ENCODE measurements around the gene PANK4. TPM values are rescaled to one million over a fixed set of nuclear protein-coding genes. Genes with fewer than 3 reads are reported as not detected.

The PANK4 gene
- total RNA-seq, 1 donor from 2014 or later: 46.4 TPM

- intact Hi-C loops (cut with DNase I): no loop called here
- ATAC-seq: peak; percentile 38
- DNase-seq (ENCODE audit: missing footprints): no peak
These were observed 51.4 kb downstream of the PANK4 start for GRCh38 chr1:2474933-2475371.

- DNase-seq (ENCODE audit: missing footprints) (no peak), ATAC-seq (no peak)
- intact Hi-C loops (cut with DNase I): no loop called here
These were observed 52.1 kb downstream of the PANK4 start for GRCh38 chr1:2474104-2474844.

GRCh38 chr1:2473198-2473597, 53.2 kb downstream of the PANK4 start:
- ATAC-seq: no peak
- intact Hi-C loops (cut with DNase I): no loop called here

GRCh38 chr1:2472561-2473177, 53.7 kb downstream of the PANK4 start:
- intact Hi-C loops (cut with DNase I): no loop called here
- ATAC-seq (no peak), DNase-seq (ENCODE audit: missing footprints) (no peak)

More at GRCh38 chr1:2473198-2473597, 53.2 kb downstream of the PANK4 start:
- no peak for DNase-seq (ENCODE audit: missing footprints)

GRCh38 chr1:2472109-2472508, 54.3 kb downstream of the PANK4 start:
- intact Hi-C loops (cut with DNase I): no loop called here
- ATAC-seq: no peak

GRCh38 chr1:2471587-2472001, 54.8 kb downstream of the PANK4 start:
- intact Hi-C loops (cut with DNase I): no loop called here
- no peak for ATAC-seq

More at GRCh38 chr1:2472109-2472508, 54.3 kb downstream of the PANK4 start:
- no peak for DNase-seq (ENCODE audit: missing footprints)

GRCh38 chr1:2471159-2471471, 55.3 kb downstream of the PANK4 start:
- intact Hi-C loops (cut with DNase I): no loop called here
- DNase-seq (ENCODE audit: missing footprints) (no peak), ATAC-seq (no peak)

More at GRCh38 chr1:2471587-2472001, 54.8 kb downstream of the PANK4 start:
- DNase-seq (ENCODE audit: missing footprints): no peak

GRCh38 chr1:2470290-2471158, 55.9 kb downstream of the PANK4 start:
- ATAC-seq: no peak
- no peak for DNase-seq (ENCODE audit: missing footprints)
- intact Hi-C loops (cut with DNase I): no loop called here

- intact Hi-C loops (cut with DNase I): no loop called here
- no peak for DNase-seq (ENCODE audit: missing footprints)
- ATAC-seq: no peak
These were observed 57.1 kb downstream of the PANK4 start for GRCh38 chr1:2469103-2469940.

- DNase-seq (ENCODE audit: missing footprints) (no peak), ATAC-seq (no peak)
- intact Hi-C loops (cut with DNase I): no loop called here
These were observed 57.9 kb downstream of the PANK4 start for GRCh38 chr1:2468540-2468939.

- DNase-seq (ENCODE audit: missing footprints) (no peak), ATAC-seq (no peak)
- intact Hi-C loops (cut with DNase I): no loop called here
These were observed 58.3 kb downstream of the PANK4 start for GRCh38 chr1:2468041-2468472.

GRCh38 chr1:2466958-2467554, 59.3 kb downstream of the PANK4 start:
- DNase-seq (ENCODE audit: missing footprints): no peak
- intact Hi-C loops (cut with DNase I): no loop called here
- ATAC-seq: no peak

GRCh38 chr1:2466270-2466665, 60.1 kb downstream of the PANK4 start:
- ATAC-seq (no peak), DNase-seq (ENCODE audit: missing footprints) (no peak)
- intact Hi-C loops (cut with DNase I): no loop called here

GRCh38 chr1:2465371-2466269, 60.8 kb downstream of the PANK4 start:
- ATAC-seq: no peak
- DNase-seq (ENCODE audit: missing footprints): no peak
- intact Hi-C loops (cut with DNase I): no loop called here

- ATAC-seq (no peak), DNase-seq (ENCODE audit: missing footprints) (no peak)
- intact Hi-C loops (cut with DNase I): no loop called here
These were observed 63.0 kb downstream of the PANK4 start for GRCh38 chr1:2463396-2463795.

- DNase-seq (ENCODE audit: missing footprints): no peak
- intact Hi-C loops (cut with DNase I): no loop called here
- no peak for ATAC-seq
These were observed 63.6 kb downstream of the PANK4 start for GRCh38 chr1:2462819-2463218.

- DNase-seq (ENCODE audit: missing footprints) (no peak), ATAC-seq (no peak)
- intact Hi-C loops (cut with DNase I): no loop called here
These were observed 65.2 kb downstream of the PANK4 start for GRCh38 chr1:2460996-2461751.
